ENCODE measurements around the gene MCM3. TPM values are rescaled to one million over a fixed set of nuclear protein-coding genes. Genes with fewer than 3 reads are reported as not detected.

Gene MCM3
- polyA plus RNA-seq, 1 donor from 2014 or later = 8.6 TPM

DNA sequence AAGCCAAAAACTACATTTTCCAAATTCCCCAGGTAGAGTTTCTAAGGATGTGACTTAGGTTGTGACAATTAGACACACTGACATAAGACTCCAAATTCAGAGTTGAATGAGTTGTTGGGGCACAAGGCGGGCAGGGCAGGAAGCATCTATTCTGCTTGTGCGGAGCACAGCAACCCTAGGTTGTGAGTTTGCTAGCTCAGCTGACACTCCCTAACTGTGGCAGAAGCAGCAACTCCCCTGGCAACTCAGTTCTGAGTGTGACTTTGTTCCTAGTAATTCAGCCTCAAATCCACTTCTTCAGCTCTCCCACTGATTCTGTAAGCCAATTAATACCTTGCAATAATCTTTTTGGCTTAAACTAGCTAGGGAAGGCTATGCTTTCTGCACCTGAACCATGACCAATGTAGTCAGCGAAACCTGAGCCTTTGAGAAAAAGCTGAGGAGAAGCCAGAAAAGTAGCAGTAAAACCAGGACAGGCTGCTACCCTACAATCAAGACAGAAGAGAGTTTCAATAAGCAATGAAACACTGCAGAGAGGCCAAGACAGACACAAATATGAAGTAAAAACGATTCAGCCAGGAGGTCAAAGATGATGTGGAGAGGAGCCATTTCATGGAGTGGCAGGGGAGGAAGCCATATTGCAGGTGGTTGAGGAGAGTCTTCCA, 47.4 kb upstream of the MCM3 start:
- Histone ChIP-seq H3K27ac (ENCODE audit: low read length) (no peak overlapping the region), H3K9me2 (ENCODE audit: insufficient read depth, low read length) (no peaks in the 10 kb centered on the region), H3K9ac (ENCODE audit: low read length) (no peak overlapping the region), H3K4me3 (ENCODE audit: low read length) (no peak overlapping the region), H3F3A (ENCODE audit: insufficient read depth, low read length, poor library complexity, severe bottlenecking) (no peaks in the 10 kb centered on the region), H3K27me3 (ENCODE audit: insufficient read depth, low read depth, low read length) (no peaks in the 10 kb centered on the region), H3K9me3 (ENCODE audit: low read length) (no peaks in the 10 kb centered on the region), H3K36me3 (ENCODE audit: insufficient read depth, low read length) (no peaks in the 10 kb centered on the region), H3K4me2 (ENCODE audit: low read length) (no peak overlapping the region), H4K20me1 (ENCODE audit: insufficient read depth) (no peaks in the 10 kb centered on the region), H3K79me2 (replicated peaks; ENCODE audit: insufficient read depth, low read length) (no peaks in the 10 kb centered on the region), H2AFZ (ENCODE audit: low read depth, low read length) (no peak overlapping the region)
- TF ChIP-seq SMC3 (conservative IDR thresholded peaks at IDR 0.05; ENCODE audit: poor library complexity) (no peak), TAF1 (IDR thresholded peaks at IDR 0.05; ENCODE audit: low read depth) (no peak), MXI1 (conservative IDR thresholded peaks at IDR 0.05; ENCODE audit: poor library complexity, severe bottlenecking) (no peak)
- TF ChIP-seq, protein P1, sequence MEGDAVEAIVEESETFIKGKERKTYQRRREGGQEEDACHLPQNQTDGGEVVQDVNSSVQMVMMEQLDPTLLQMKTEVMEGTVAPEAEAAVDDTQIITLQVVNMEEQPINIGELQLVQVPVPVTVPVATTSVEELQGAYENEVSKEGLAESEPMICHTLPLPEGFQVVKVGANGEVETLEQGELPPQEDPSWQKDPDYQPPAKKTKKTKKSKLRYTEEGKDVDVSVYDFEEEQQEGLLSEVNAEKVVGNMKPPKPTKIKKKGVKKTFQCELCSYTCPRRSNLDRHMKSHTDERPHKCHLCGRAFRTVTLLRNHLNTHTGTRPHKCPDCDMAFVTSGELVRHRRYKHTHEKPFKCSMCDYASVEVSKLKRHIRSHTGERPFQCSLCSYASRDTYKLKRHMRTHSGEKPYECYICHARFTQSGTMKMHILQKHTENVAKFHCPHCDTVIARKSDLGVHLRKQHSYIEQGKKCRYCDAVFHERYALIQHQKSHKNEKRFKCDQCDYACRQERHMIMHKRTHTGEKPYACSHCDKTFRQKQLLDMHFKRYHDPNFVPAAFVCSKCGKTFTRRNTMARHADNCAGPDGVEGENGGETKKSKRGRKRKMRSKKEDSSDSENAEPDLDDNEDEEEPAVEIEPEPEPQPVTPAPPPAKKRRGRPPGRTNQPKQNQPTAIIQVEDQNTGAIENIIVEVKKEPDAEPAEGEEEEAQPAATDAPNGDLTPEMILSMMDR (IDR thresholded peaks at IDR 0.05; ENCODE audit: poor library complexity, severe bottlenecking) = no peak

DNA sequence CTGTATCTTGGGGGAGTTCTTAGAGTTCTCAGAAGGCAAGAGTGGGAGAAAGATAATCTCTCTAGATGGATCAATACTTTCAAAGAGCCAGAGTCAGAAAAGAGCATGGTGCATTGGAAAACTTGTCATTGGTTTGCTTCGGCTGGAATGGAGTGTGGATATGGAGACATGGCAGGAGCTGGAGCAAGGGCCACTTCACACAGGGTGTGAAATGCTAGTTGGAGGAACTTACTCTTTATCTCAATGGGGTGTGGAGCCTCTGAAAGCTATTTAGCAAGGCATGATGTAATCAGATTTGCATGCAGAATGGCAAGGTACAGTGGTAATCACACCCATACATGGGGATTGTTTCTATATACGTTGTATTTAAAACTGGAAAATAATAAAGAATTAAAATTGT, 45.9 kb upstream of the MCM3 start:
- TF ChIP-seq MXI1 (conservative IDR thresholded peaks at IDR 0.05; ENCODE audit: poor library complexity, severe bottlenecking) (no peak), RAD21 (conservative IDR thresholded peaks at IDR 0.05) (no peak), EZH2 (IDR thresholded peaks at IDR 0.05; ENCODE audit: borderline replicate concordance, insufficient read depth, low read length, poor library complexity, severe bottlenecking) (no peak), TAF1 (IDR thresholded peaks at IDR 0.05; ENCODE audit: low read depth) (no peak), EP300 (conservative IDR thresholded peaks at IDR 0.05; ENCODE audit: poor library complexity, severe bottlenecking) (no peak), SMC3 (conservative IDR thresholded peaks at IDR 0.05; ENCODE audit: poor library complexity) (no peak)
- TF ChIP-seq, protein P1 (IDR thresholded peaks at IDR 0.05; ENCODE audit: poor library complexity, severe bottlenecking) = no peak
- TF ChIP-seq, protein P2, sequence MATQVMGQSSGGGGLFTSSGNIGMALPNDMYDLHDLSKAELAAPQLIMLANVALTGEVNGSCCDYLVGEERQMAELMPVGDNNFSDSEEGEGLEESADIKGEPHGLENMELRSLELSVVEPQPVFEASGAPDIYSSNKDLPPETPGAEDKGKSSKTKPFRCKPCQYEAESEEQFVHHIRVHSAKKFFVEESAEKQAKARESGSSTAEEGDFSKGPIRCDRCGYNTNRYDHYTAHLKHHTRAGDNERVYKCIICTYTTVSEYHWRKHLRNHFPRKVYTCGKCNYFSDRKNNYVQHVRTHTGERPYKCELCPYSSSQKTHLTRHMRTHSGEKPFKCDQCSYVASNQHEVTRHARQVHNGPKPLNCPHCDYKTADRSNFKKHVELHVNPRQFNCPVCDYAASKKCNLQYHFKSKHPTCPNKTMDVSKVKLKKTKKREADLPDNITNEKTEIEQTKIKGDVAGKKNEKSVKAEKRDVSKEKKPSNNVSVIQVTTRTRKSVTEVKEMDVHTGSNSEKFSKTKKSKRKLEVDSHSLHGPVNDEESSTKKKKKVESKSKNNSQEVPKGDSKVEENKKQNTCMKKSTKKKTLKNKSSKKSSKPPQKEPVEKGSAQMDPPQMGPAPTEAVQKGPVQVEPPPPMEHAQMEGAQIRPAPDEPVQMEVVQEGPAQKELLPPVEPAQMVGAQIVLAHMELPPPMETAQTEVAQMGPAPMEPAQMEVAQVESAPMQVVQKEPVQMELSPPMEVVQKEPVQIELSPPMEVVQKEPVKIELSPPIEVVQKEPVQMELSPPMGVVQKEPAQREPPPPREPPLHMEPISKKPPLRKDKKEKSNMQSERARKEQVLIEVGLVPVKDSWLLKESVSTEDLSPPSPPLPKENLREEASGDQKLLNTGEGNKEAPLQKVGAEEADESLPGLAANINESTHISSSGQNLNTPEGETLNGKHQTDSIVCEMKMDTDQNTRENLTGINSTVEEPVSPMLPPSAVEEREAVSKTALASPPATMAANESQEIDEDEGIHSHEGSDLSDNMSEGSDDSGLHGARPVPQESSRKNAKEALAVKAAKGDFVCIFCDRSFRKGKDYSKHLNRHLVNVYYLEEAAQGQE (IDR thresholded peaks at IDR 0.05; ENCODE audit: borderline replicate concordance) = no peak
- Histone ChIP-seq H4K20me1 (ENCODE audit: insufficient read depth) (no peaks in the 10 kb centered on the region), H3K36me3 (ENCODE audit: insufficient read depth, low read length) (no peaks in the 10 kb centered on the region), H3K4me3 (ENCODE audit: low read length) (no peak overlapping the region), H3K4me2 (ENCODE audit: low read length) (no peak overlapping the region), H3F3A (ENCODE audit: insufficient read depth, low read length, poor library complexity, severe bottlenecking) (no peaks in the 10 kb centered on the region), H3K27ac (ENCODE audit: low read length) (no peak overlapping the region), H3K9me2 (ENCODE audit: insufficient read depth, low read length) (no peaks in the 10 kb centered on the region), H3K79me2 (replicated peaks; ENCODE audit: insufficient read depth, low read length) (no peaks in the 10 kb centered on the region), H3K27me3 (ENCODE audit: insufficient read depth, low read depth, low read length) (no peaks in the 10 kb centered on the region), H2AFZ (ENCODE audit: low read depth, low read length) (no peak overlapping the region), H3K9ac (ENCODE audit: low read length) (no peak overlapping the region), H3K9me3 (ENCODE audit: low read length) (no peaks in the 10 kb centered on the region)
